Large intestine (tissue), 3 donors: ENCODE data around the gene ARHGEF3. TPM values are rescaled to one million over a fixed set of nuclear protein-coding genes. Genes with fewer than 3 reads are reported as not detected.
A peak's percentile ranks its signal among the peaks of the same experiment; 100 is the strongest.

Experiments
- DNase-seq, 2 donors: peaks; one replicate each; pipeline versions ENCODE4 v3.0.0 to v3.0.0-alpha.2; 2013
- H3K27ac ChIP-seq: one replicate; pipeline ENCODE4 v1.5.1; 2013; ENCODE audit warnings: low read length
- H3K27me3 ChIP-seq: 2 replicates; pipeline ENCODE4 v1.6.1; 2013; ENCODE audit warnings: low read length; ENCODE audit not compliant: control insufficient read depth, insufficient read depth
- H3K36me3 ChIP-seq: 2 replicates; pipeline ENCODE4 v1.6.1; 2013; ENCODE audit warnings: low read length; ENCODE audit not compliant: control insufficient read depth, insufficient read depth
- H3K4me1 ChIP-seq: one replicate; pipeline ENCODE4 v1.6.1; 2013; ENCODE audit warnings: low read length; ENCODE audit not compliant: control insufficient read depth, insufficient read depth
- H3K4me3 ChIP-seq: one replicate; pipeline ENCODE4 v1.5.1; 2013; ENCODE audit warnings: low read length
- H3K9me3 ChIP-seq: one replicate; pipeline ENCODE4 v1.6.1; 2013; ENCODE audit warnings: mild to moderate bottlenecking, low read depth, low read length, moderate library complexity; ENCODE audit not compliant: control insufficient read depth
- WGBS: methylation state at CpG from one replicate; pipeline ENCODE4 v1.1.5; 2013; ENCODE audit warnings: low lambda C conversion rate; ENCODE audit not compliant: insufficient coverage; 5-methylcytosine and 5-hydroxymethylcytosine counted together
- polyA plus RNA-seq: library from polyadenylated mRNA; unstranded; fragments of 120-200 nt; gene quantifications from one replicate; pipeline ENCODE4 v1.2.1, GENCODE V29; 2013

ARHGEF3 gene
- polyA plus RNA-seq, 1 donor, result 9.2 TPM

GRCh38 chr3:56771376-56771775 is 30.4 kb downstream of the ARHGEF3 start:
- no peak for DNase-seq
- no peaks in the 10 kb centered on the region for H3K36me3 ChIP-seq
- no peak overlapping the region for H3K27ac ChIP-seq
- no peak overlapping the region for H3K4me3 ChIP-seq
- H3K9me3 ChIP-seq, result no peaks in the 10 kb centered on the region
- no peaks in the 10 kb centered on the region for H3K4me1 ChIP-seq
- H3K27me3 ChIP-seq, result no peaks in the 10 kb centered on the region

- no CpG with 5 or more reads among the region's 7 CpGs for WGBS
- DNase-seq, result no peak
- Histone ChIP-seq H3K9me3 (no peaks in the 10 kb centered on the region), H3K36me3 (no peaks in the 10 kb centered on the region), H3K4me3 (no peak overlapping the region), H3K27ac (no peak overlapping the region), H3K4me1 (no peaks in the 10 kb centered on the region), H3K27me3 (no peaks in the 10 kb centered on the region)
Measured at GRCh38 chr3:56769116-56769707, 32.5 kb downstream of the ARHGEF3 start.

GRCh38 chr3:56764904-56765547 is 36.7 kb downstream of the ARHGEF3 start:
- no peak for DNase-seq
- no peaks in the 10 kb centered on the region for H3K36me3 ChIP-seq
- no peaks in the 10 kb centered on the region for H3K9me3 ChIP-seq
- no peaks in the 10 kb centered on the region for H3K4me1 ChIP-seq
- no peaks in the 10 kb centered on the region for H3K27me3 ChIP-seq
- no peak overlapping the region for H3K27ac ChIP-seq
- no CpG with 5 or more reads among the region's 6 CpGs for WGBS
- H3K4me3 ChIP-seq, result no peak overlapping the region

GRCh38 chr3:56764184-56764583 is 37.6 kb downstream of the ARHGEF3 start:
- Histone ChIP-seq H3K36me3 (no peaks in the 10 kb centered on the region), H3K4me3 (no peak overlapping the region), H3K9me3 (no peaks in the 10 kb centered on the region), H3K27me3 (no peaks in the 10 kb centered on the region), H3K4me1 (no peaks in the 10 kb centered on the region), H3K27ac (no peak overlapping the region)
- no CpG with 5 or more reads among the region's 2 CpGs for WGBS
- DNase-seq, result no peak

GRCh38 chr3:56763233-56763632 is 38.5 kb downstream of the ARHGEF3 start:
- Histone ChIP-seq H3K27ac (no peak overlapping the region), H3K4me1 (peaks cover 6% of the 10 kb centered on the region), H3K9me3 (no peaks in the 10 kb centered on the region), H3K4me3 (no peak overlapping the region), H3K36me3 (no peaks in the 10 kb centered on the region), H3K27me3 (no peaks in the 10 kb centered on the region)
- no CpG with 5 or more reads among the region's 2 CpGs for WGBS
- no peak for DNase-seq

- Histone ChIP-seq H3K36me3 (no peaks in the 10 kb centered on the region), H3K27me3 (no peaks in the 10 kb centered on the region), H3K4me3 (no peak overlapping the region), H3K27ac (no peak overlapping the region), H3K9me3 (no peaks in the 10 kb centered on the region), H3K4me1 (peaks cover 6% of the 10 kb centered on the region)
- WGBS, result no CpG with 5 or more reads among the region's 1 CpG
- DNase-seq, result no peak
Measured at GRCh38 chr3:56762718-56763117, 39.0 kb downstream of the ARHGEF3 start.

GRCh38 chr3:56761887-56762651 is 39.7 kb downstream of the ARHGEF3 start:
- no peak for DNase-seq
- H3K36me3 ChIP-seq, result no peaks in the 10 kb centered on the region
- no peak overlapping the region for H3K4me3 ChIP-seq
- H3K9me3 ChIP-seq, result no peaks in the 10 kb centered on the region
- no peak overlapping the region for H3K27ac ChIP-seq
- no CpG with 5 or more reads among the region's 11 CpGs for WGBS
- no peaks in the 10 kb centered on the region for H3K27me3 ChIP-seq
- peaks cover 6% of the 10 kb centered on the region for H3K4me1 ChIP-seq

DNA sequence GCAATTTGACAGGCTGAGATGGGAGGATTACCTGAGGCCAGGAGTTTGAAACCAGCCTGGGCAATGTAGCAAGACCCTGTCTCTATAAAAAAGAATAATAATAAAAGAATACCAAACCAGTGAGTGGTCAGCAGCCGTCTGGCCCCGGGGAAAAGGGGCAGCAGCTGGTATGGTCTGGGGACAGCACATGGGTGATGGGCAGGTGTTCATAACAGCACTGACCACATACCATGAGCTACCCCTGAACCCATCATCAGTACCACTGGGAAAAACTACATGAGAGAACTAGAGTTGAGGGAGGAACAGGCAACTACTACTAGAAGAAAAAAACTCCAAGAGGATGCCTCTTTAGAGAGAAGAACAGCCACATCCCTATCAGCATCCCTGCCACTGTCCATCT is 40.7 kb downstream of the ARHGEF3 start:
- Histone ChIP-seq H3K9me3 (no peaks in the 10 kb centered on the region), H3K4me1 (peaks cover 6% of the 10 kb centered on the region), H3K27ac (no peak overlapping the region), H3K27me3 (no peaks in the 10 kb centered on the region), H3K4me3 (no peak overlapping the region), H3K36me3 (no peaks in the 10 kb centered on the region)
- no peak for DNase-seq
- WGBS, result no CpG with 5 or more reads among the region's 2 CpGs

DNA sequence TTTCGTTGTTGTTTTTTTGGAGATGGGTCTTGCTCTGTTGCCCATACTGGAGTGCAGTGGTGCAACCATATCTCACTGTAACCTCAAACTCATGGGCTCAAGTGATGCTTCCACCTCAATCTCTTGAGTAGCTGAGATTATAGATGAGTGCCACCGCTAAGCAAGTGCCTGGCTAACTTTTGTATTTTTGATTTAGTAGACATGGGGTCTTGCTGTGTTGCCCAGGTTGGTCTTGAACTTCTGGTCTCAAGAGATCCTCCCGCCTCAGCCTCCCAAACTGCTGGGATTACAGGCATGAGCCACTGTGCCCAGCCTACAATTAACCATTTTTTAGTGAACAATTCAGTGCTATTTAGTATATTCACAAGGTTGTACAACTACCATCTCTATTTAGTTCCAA is 42.2 kb downstream of the ARHGEF3 start:
- Histone ChIP-seq H3K27me3 (no peaks in the 10 kb centered on the region), H3K27ac (no peak overlapping the region), H3K4me1 (peaks cover 6% of the 10 kb centered on the region), H3K9me3 (no peaks in the 10 kb centered on the region), H3K4me3 (no peak overlapping the region), H3K36me3 (no peaks in the 10 kb centered on the region)
- 100% methylated on average over 1 of the region's 3 CpGs for WGBS
- DNase-seq, result no peak

DNA sequence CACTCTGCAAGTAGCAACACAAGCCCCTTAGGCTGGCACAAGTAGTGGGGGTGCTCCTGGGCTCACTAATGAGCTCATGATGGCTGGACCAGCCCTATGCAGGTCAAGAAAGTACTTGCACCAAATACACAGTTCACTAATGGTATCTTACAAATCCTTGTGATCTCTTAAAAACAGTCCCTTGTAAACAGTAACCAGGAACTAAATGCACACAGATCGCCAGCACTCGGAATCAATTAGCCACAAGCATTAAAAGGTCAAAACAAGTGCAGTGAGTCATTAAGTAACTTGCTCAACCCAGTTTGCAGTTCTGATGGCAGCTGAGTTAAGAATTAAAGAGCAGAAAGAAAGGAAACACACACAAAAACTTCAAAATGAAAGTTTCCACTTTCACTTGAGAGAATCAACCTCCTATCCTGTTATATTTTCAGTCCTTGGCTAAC is 43.2 kb downstream of the ARHGEF3 start:
- no peaks in the 10 kb centered on the region for H3K9me3 ChIP-seq
- no peak overlapping the region for H3K4me3 ChIP-seq
- WGBS, result no CpG with 5 or more reads among the region's 2 CpGs
- H3K27me3 ChIP-seq, result no peaks in the 10 kb centered on the region
- H3K36me3 ChIP-seq, result no peaks in the 10 kb centered on the region
- no peak overlapping the region for H3K27ac ChIP-seq
- H3K4me1 ChIP-seq, result peaks cover 6% of the 10 kb centered on the region
- DNase-seq, result peak in 1 of 2 donors; percentile 46
